ENCODE results near the gene UNC119. TPM values are rescaled to one million over a fixed set of nuclear protein-coding genes. Genes with fewer than 3 reads are reported as not detected.
"Not testable (repeated sequence)": the region's sequence is repeated elsewhere in the genome, so short reads cannot be mapped to it uniquely, and the experiment has no call there.

The UNC119 gene
- total RNA-seq, 1 donor, result 52.3 TPM

- H3K27me3 ChIP-seq (ENCODE audit: insufficient read depth, low read length), result no peaks in the 10 kb centered on the region
- H3K4me1 ChIP-seq (ENCODE audit: insufficient read depth, low read length), result no peaks in the 10 kb centered on the region
- no peaks in the 10 kb centered on the region for H3K9me3 ChIP-seq (ENCODE audit: low read depth, low read length)
- H3K4me3 ChIP-seq (ENCODE audit: low read length), result no peak overlapping the region
Observed at GRCh38 chr17:28524476-28525424, 27.7 kb downstream of the UNC119 start.

GRCh38 chr17:28523876-28524275 is 28.5 kb downstream of the UNC119 start:
- Histone ChIP-seq H3K27me3 (ENCODE audit: insufficient read depth, low read length) (no peaks in the 10 kb centered on the region), H3K4me1 (ENCODE audit: insufficient read depth, low read length) (no peaks in the 10 kb centered on the region), H3K9me3 (ENCODE audit: low read depth, low read length) (no peaks in the 10 kb centered on the region), H3K4me3 (ENCODE audit: low read length) (no peak overlapping the region)

- Histone ChIP-seq H3K4me1 (ENCODE audit: insufficient read depth, low read length) (no peaks in the 10 kb centered on the region), H3K9me3 (ENCODE audit: low read depth, low read length) (no peaks in the 10 kb centered on the region), H3K4me3 (ENCODE audit: low read length) (no peak overlapping the region), H3K27me3 (ENCODE audit: insufficient read depth, low read length) (no peaks in the 10 kb centered on the region)
Observed at GRCh38 chr17:28523186-28523585, 29.2 kb downstream of the UNC119 start.

- not testable (repeated sequence) for H3K27me3 ChIP-seq (ENCODE audit: insufficient read depth, low read length); H3K4me1 ChIP-seq (ENCODE audit: insufficient read depth, low read length); H3K9me3 ChIP-seq (ENCODE audit: low read depth, low read length); H3K4me3 ChIP-seq (ENCODE audit: low read length)
Observed at GRCh38 chr17:28522281-28522680, 30.1 kb downstream of the UNC119 start.

GRCh38 chr17:28521311-28522085 is 30.9 kb downstream of the UNC119 start:
- Histone ChIP-seq H3K4me1 (ENCODE audit: insufficient read depth, low read length) (no peaks in the 10 kb centered on the region), H3K27me3 (ENCODE audit: insufficient read depth, low read length) (no peaks in the 10 kb centered on the region), H3K4me3 (ENCODE audit: low read length) (no peak overlapping the region), H3K9me3 (ENCODE audit: low read depth, low read length) (no peaks in the 10 kb centered on the region)

- Histone ChIP-seq H3K4me3 (ENCODE audit: low read length) (no peak overlapping the region), H3K4me1 (ENCODE audit: insufficient read depth, low read length) (no peaks in the 10 kb centered on the region), H3K9me3 (ENCODE audit: low read depth, low read length) (no peaks in the 10 kb centered on the region), H3K27me3 (ENCODE audit: insufficient read depth, low read length) (no peaks in the 10 kb centered on the region)
Observed at GRCh38 chr17:28520687-28521086, 31.7 kb downstream of the UNC119 start.

- Histone ChIP-seq H3K9me3 (ENCODE audit: low read depth, low read length) (no peaks in the 10 kb centered on the region), H3K27me3 (ENCODE audit: insufficient read depth, low read length) (no peaks in the 10 kb centered on the region), H3K4me3 (ENCODE audit: low read length) (no peak overlapping the region), H3K4me1 (ENCODE audit: insufficient read depth, low read length) (no peaks in the 10 kb centered on the region)
Observed at GRCh38 chr17:28519236-28519635, 33.2 kb downstream of the UNC119 start.

- Histone ChIP-seq H3K27me3 (ENCODE audit: insufficient read depth, low read length) (no peaks in the 10 kb centered on the region), H3K4me1 (ENCODE audit: insufficient read depth, low read length) (no peaks in the 10 kb centered on the region), H3K9me3 (ENCODE audit: low read depth, low read length) (no peaks in the 10 kb centered on the region), H3K4me3 (ENCODE audit: low read length) (no peak overlapping the region)
Observed at GRCh38 chr17:28518578-28518977, 33.8 kb downstream of the UNC119 start.

- no peaks in the 10 kb centered on the region for H3K4me1 ChIP-seq (ENCODE audit: insufficient read depth, low read length)
Observed at GRCh38 chr17:28518132-28518531, 34.3 kb downstream of the UNC119 start.

GRCh38 chr17:28515518-28515917 is 36.9 kb downstream of the UNC119 start:
- no peak overlapping the region for H3K4me3 ChIP-seq (ENCODE audit: low read length)

More at GRCh38 chr17:28518132-28518531, 34.3 kb downstream of the UNC119 start:
- Histone ChIP-seq H3K4me3 (ENCODE audit: low read length) (no peak overlapping the region), H3K27me3 (ENCODE audit: insufficient read depth, low read length) (no peaks in the 10 kb centered on the region), H3K9me3 (ENCODE audit: low read depth, low read length) (no peaks in the 10 kb centered on the region)

GRCh38 chr17:28514561-28515002 is 37.8 kb downstream of the UNC119 start:
- Histone ChIP-seq H3K4me3 (ENCODE audit: low read length) (no peak overlapping the region), H3K9me3 (ENCODE audit: low read depth, low read length) (no peaks in the 10 kb centered on the region), H3K27me3 (ENCODE audit: insufficient read depth, low read length) (no peaks in the 10 kb centered on the region), H3K4me1 (ENCODE audit: insufficient read depth, low read length) (peaks cover 2% of the 10 kb centered on the region)

More at GRCh38 chr17:28515518-28515917, 36.9 kb downstream of the UNC119 start:
- Histone ChIP-seq H3K9me3 (ENCODE audit: low read depth, low read length) (no peaks in the 10 kb centered on the region), H3K4me1 (ENCODE audit: insufficient read depth, low read length) (no peaks in the 10 kb centered on the region), H3K27me3 (ENCODE audit: insufficient read depth, low read length) (no peaks in the 10 kb centered on the region)

GRCh38 chr17:28513476-28513875 is 38.9 kb downstream of the UNC119 start:
- Histone ChIP-seq H3K9me3 (ENCODE audit: low read depth, low read length) (no peaks in the 10 kb centered on the region), H3K4me1 (ENCODE audit: insufficient read depth, low read length) (peaks cover 5% of the 10 kb centered on the region), H3K27me3 (ENCODE audit: insufficient read depth, low read length) (no peaks in the 10 kb centered on the region), H3K4me3 (ENCODE audit: low read length) (no peak overlapping the region)

- Histone ChIP-seq H3K4me1 (ENCODE audit: insufficient read depth, low read length) (peaks cover 5% of the 10 kb centered on the region), H3K9me3 (ENCODE audit: low read depth, low read length) (no peaks in the 10 kb centered on the region), H3K4me3 (ENCODE audit: low read length) (no peak overlapping the region), H3K27me3 (ENCODE audit: insufficient read depth, low read length) (no peaks in the 10 kb centered on the region)
Observed at GRCh38 chr17:28511858-28512461, 40.5 kb downstream of the UNC119 start.

GRCh38 chr17:28509789-28510188 is 42.6 kb downstream of the UNC119 start:
- no peaks in the 10 kb centered on the region for H3K9me3 ChIP-seq (ENCODE audit: low read depth, low read length)
- no peak overlapping the region for H3K4me3 ChIP-seq (ENCODE audit: low read length)
- no peaks in the 10 kb centered on the region for H3K27me3 ChIP-seq (ENCODE audit: insufficient read depth, low read length)
- peaks cover 5% of the 10 kb centered on the region for H3K4me1 ChIP-seq (ENCODE audit: insufficient read depth, low read length)

- Histone ChIP-seq H3K27me3 (ENCODE audit: insufficient read depth, low read length) (no peaks in the 10 kb centered on the region), H3K4me3 (ENCODE audit: low read length) (no peak overlapping the region), H3K4me1 (ENCODE audit: insufficient read depth, low read length) (peaks cover 5% of the 10 kb centered on the region), H3K9me3 (ENCODE audit: low read depth, low read length) (no peaks in the 10 kb centered on the region)
Observed at GRCh38 chr17:28508211-28508724, 44.2 kb downstream of the UNC119 start.
